Vagina (tissue), 2 donors: Measurements from ENCODE around the gene ZC2HC1B.
"Not testable (repeated sequence)": the region's sequence is repeated elsewhere in the genome, so short reads cannot be mapped to it uniquely, and the experiment has no call there.

ENCODE experiments used
- POLR2AphosphoS5 ChIP-seq, 2 donors: sonication (generic); formaldehyde crosslinking; IDR thresholded peaks; one replicate each; pipeline ENCODE4 v1.9.0; 2017; ENCODE audit warnings: antibody characterized with exemption in 2 of 2, mild to moderate bottlenecking in 2 of 2, low read depth in 1 of 2; ENCODE audit not compliant: insufficient read depth in 1 of 2
- TF ChIP-seq, protein P1 (sequence below), 3 experiments: fragments of 450-650 bp in 2 of 3; fragments of 200-600 bp in 1 of 3; sonication (generic) in 1 of 3; IDR thresholded peaks; one replicate each; pipeline ENCODE4 v1.5.1; 2017 to 2019; ENCODE audit warnings: antibody characterized with exemption in 3 of 3, mild to moderate bottlenecking in 2 of 3, moderate library complexity in 2 of 3

DNA sequence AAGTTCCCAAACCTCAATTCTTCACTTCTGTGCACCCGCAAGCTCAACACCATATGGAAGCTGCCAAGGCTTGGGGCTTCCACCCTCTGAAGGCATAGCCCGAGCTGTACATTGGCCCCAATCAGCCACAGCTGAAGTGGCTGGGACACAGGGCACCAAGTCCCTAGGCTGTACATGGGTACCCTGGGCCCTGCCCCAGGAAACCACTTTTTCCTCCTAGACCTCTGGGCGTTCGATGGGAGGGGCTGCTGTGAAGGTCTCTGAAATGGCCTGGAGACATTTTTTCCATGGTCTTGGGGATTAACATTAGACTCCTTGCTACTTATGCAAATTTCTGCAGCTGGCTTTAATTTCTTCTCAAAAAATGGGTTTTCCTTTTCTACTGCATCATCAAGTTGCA lies 9.3 kb downstream of the ZC2HC1B start:
- TF ChIP-seq, protein P1, sequence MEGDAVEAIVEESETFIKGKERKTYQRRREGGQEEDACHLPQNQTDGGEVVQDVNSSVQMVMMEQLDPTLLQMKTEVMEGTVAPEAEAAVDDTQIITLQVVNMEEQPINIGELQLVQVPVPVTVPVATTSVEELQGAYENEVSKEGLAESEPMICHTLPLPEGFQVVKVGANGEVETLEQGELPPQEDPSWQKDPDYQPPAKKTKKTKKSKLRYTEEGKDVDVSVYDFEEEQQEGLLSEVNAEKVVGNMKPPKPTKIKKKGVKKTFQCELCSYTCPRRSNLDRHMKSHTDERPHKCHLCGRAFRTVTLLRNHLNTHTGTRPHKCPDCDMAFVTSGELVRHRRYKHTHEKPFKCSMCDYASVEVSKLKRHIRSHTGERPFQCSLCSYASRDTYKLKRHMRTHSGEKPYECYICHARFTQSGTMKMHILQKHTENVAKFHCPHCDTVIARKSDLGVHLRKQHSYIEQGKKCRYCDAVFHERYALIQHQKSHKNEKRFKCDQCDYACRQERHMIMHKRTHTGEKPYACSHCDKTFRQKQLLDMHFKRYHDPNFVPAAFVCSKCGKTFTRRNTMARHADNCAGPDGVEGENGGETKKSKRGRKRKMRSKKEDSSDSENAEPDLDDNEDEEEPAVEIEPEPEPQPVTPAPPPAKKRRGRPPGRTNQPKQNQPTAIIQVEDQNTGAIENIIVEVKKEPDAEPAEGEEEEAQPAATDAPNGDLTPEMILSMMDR (IDR thresholded peaks at IDR 0.05) = not testable (repeated sequence)
- TF ChIP-seq POLR2AphosphoS5 (IDR thresholded peaks at IDR 0.05; ENCODE audit: insufficient read depth in 1 of 2, low read depth in 1 of 2) = not testable (repeated sequence)
